ENCODE results near the gene TTC32.
"Not testable (repeated sequence)": the region's sequence is repeated elsewhere in the genome, so short reads cannot be mapped to it uniquely, and the experiment has no call there.

Gene TTC32

DNA sequence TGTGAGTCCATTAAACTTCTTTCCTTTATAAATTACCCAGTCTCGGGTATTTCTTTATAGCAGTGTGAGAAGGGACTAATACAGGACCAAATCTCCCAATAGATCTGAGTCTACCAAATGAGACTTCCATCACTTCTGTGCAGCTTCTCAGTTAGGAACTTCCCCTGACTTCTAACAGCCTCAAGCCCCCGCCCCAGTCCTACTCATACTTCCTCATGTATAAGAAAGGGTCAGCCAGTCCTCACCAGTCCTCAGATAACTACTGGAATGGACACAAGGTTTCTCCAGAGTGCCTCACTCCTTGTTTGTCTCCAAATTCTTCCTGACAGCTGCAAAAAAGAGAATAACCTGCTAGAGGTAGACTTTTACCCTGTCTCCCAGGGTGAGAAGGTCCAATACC lies 19.5 kb downstream of the TTC32 start:
- no peak overlapping the region for H3K4me3 ChIP-seq (ENCODE audit: low read depth, low read length)
- TF ChIP-seq, protein P1, sequence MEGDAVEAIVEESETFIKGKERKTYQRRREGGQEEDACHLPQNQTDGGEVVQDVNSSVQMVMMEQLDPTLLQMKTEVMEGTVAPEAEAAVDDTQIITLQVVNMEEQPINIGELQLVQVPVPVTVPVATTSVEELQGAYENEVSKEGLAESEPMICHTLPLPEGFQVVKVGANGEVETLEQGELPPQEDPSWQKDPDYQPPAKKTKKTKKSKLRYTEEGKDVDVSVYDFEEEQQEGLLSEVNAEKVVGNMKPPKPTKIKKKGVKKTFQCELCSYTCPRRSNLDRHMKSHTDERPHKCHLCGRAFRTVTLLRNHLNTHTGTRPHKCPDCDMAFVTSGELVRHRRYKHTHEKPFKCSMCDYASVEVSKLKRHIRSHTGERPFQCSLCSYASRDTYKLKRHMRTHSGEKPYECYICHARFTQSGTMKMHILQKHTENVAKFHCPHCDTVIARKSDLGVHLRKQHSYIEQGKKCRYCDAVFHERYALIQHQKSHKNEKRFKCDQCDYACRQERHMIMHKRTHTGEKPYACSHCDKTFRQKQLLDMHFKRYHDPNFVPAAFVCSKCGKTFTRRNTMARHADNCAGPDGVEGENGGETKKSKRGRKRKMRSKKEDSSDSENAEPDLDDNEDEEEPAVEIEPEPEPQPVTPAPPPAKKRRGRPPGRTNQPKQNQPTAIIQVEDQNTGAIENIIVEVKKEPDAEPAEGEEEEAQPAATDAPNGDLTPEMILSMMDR (IDR thresholded peaks at IDR 0.05) = no peak
- H3K27me3 ChIP-seq (ENCODE audit: control insufficient read depth, insufficient read depth, low read length) = no peaks in the 10 kb centered on the region
- H3K36me3 ChIP-seq (ENCODE audit: control insufficient read depth, insufficient read depth, low read length) = no peaks in the 10 kb centered on the region
- H3K4me1 ChIP-seq = no peaks in the 10 kb centered on the region
- H3K79me2 ChIP-seq = no peaks in the 10 kb centered on the region
- H2AFZ ChIP-seq = no peak overlapping the region
- no peaks in the 10 kb centered on the region for H3K9me3 ChIP-seq (ENCODE audit: control insufficient read depth, low read length)
- no peak overlapping the region for H3K4me2 ChIP-seq (ENCODE audit: low read length)
- no peak overlapping the region for H3K9ac ChIP-seq
- H3K27ac ChIP-seq = no peak overlapping the region

DNA sequence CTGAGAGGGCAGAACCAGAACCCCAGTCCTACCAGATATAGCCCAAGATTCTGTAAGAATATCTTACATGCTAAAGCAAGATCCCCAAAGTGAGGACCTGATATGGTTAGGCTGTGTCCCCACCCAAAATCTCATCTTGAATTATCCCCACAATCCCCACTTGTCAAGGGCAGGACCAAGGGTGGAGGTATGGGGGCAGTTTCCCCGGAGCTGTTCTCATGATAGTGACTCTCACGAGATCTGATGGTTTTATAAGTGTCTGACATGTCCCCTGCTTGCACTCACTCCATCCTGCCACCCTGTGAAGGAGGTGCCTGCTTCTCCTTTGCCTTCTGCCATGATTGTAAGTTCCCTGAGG lies 19.9 kb downstream of the TTC32 start:
- Histone ChIP-seq H3K4me1 (no peaks in the 10 kb centered on the region), H2AFZ (no peak overlapping the region), H3K27ac (no peak overlapping the region), H3K27me3 (ENCODE audit: control insufficient read depth, insufficient read depth, low read length) (no peaks in the 10 kb centered on the region), H3K9me3 (ENCODE audit: control insufficient read depth, low read length) (no peaks in the 10 kb centered on the region), H3K4me2 (ENCODE audit: low read length) (no peak overlapping the region), H3K36me3 (ENCODE audit: control insufficient read depth, insufficient read depth, low read length) (no peaks in the 10 kb centered on the region), H3K79me2 (no peaks in the 10 kb centered on the region), H3K9ac (no peak overlapping the region), H3K4me3 (ENCODE audit: low read depth, low read length) (no peak overlapping the region)
- TF ChIP-seq, protein P1 (IDR thresholded peaks at IDR 0.05) = no peak

DNA sequence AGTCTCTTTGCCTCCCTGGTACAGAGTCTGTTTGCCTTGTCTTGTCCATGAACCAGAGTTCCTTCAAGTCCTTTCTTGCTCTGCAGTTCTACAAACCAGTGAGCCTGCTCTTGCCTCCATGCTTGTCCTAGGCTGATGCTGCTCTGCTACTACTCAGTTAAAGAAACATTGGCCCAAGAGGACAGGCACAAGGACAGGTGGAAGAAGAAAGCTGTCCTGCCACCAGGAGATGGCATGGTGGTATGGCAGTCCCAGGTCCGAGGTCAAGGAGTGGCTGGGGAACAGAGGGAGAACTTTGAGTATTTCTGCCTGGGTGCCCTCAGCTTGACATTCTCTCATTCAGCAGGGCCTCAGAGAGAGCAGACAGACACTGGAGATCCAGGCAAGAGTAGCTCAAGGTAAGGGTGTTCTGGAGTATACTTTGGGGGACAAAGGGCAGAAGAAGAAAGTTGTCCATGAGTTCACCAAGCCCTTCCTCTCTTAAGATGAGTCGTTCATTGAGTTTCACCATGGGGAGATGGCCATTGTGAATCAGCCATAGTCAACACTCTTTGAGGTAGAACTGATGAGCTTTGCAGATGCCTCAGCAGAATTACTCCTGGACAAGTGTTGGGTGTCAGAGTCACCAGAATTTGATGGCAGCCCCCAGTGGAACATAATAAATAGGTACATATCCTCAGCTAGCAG lies 20.4 kb downstream of the TTC32 start:
- Histone ChIP-seq H3K9ac (no peak overlapping the region), H3K4me2 (ENCODE audit: low read length) (no peak overlapping the region), H3K27me3 (ENCODE audit: control insufficient read depth, insufficient read depth, low read length) (no peaks in the 10 kb centered on the region), H3K27ac (no peak overlapping the region), H3K9me3 (ENCODE audit: control insufficient read depth, low read length) (no peaks in the 10 kb centered on the region), H3K79me2 (no peaks in the 10 kb centered on the region), H3K4me3 (ENCODE audit: low read depth, low read length) (no peak overlapping the region), H3K36me3 (ENCODE audit: control insufficient read depth, insufficient read depth, low read length) (no peaks in the 10 kb centered on the region), H2AFZ (no peak overlapping the region), H3K4me1 (no peaks in the 10 kb centered on the region)
- TF ChIP-seq, protein P1 (IDR thresholded peaks at IDR 0.05) = no peak

DNA sequence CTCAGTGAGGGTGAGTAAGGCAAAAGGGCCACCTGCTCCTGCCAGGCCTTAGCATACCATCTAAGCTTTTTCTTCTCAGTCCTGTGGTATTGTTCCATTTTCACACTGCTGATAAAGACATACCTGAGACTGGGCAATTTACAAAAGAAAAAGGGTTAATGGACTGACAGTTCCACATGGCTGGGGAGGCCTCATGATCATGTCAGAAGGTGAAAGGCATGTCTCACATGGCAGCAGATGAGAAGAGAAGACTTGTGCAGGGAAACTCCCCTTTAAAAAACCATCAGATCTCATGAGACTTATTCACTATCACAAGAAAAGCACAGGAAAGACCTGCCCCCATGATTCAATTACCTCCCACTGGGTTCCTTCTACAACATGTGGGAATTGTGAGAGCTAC lies 21.6 kb downstream of the TTC32 start:
- H3K9ac ChIP-seq; H3K79me2 ChIP-seq; H3K4me3 ChIP-seq (ENCODE audit: low read depth, low read length); H3K4me2 ChIP-seq (ENCODE audit: low read length); H3K9me3 ChIP-seq (ENCODE audit: control insufficient read depth, low read length); H3K27me3 ChIP-seq (ENCODE audit: control insufficient read depth, insufficient read depth, low read length); H3K4me1 ChIP-seq; H3K27ac ChIP-seq; H3K36me3 ChIP-seq (ENCODE audit: control insufficient read depth, insufficient read depth, low read length); H2AFZ ChIP-seq: not testable (repeated sequence)

DNA sequence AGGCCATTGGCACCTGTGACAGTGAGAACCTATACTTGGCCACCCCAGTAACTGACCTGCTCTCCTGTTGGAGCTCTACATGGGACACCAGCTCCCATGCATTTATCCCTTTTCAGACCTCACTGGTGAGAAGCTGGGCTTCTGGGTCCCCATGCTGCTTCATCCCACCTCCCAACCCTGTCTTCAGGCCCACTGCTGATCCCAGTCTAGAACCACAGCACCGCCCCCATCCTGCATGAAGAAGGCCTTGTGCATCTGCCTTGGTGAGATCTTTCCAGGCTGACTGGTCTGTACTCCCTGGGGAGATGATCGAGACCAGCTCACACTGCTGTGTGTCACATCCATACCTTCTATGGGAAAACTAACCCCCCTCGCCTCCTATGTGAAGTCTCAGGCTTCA lies 22.7 kb downstream of the TTC32 start:
- H3K9me3 ChIP-seq (ENCODE audit: control insufficient read depth, low read length) = no peaks in the 10 kb centered on the region
- no peaks in the 10 kb centered on the region for H3K27me3 ChIP-seq (ENCODE audit: control insufficient read depth, insufficient read depth, low read length)
- H3K4me3 ChIP-seq (ENCODE audit: low read depth, low read length) = no peak overlapping the region
- TF ChIP-seq, protein P1 (IDR thresholded peaks at IDR 0.05) = no peak
- H3K27ac ChIP-seq = no peak overlapping the region
- no peaks in the 10 kb centered on the region for H3K79me2 ChIP-seq
- no peaks in the 10 kb centered on the region for H3K4me1 ChIP-seq
- no peak overlapping the region for H2AFZ ChIP-seq
- H3K4me2 ChIP-seq (ENCODE audit: low read length) = no peak overlapping the region
- H3K9ac ChIP-seq = no peak overlapping the region
- no peaks in the 10 kb centered on the region for H3K36me3 ChIP-seq (ENCODE audit: control insufficient read depth, insufficient read depth, low read length)
